GM12865 (cell line): Measurements from ENCODE around the gene ATP10B.

ENCODE experiments used
- DNase-seq: peaks from one replicate; pipeline ENCODE4 v3.0.0; 2010; ENCODE audit warnings: low read depth
- H3K4me3 ChIP-seq: 2 replicates; pipeline ENCODE4 v1.5.1; 2011; ENCODE audit warnings: mild to moderate bottlenecking, low read depth, low read length, control low read depth
- TF ChIP-seq, protein P1 (sequence below): IDR thresholded peaks from 2 replicates; pipeline ENCODE4 v1.5.1; 2011; ENCODE audit warnings: low read length, control low read depth, low read depth, inconsistent platforms; ENCODE audit not compliant: insufficient read depth; ENCODE audit errors: missing control alignments

Gene ATP10B

GRCh38 chr5:160793530-160793899, 58.5 kb downstream of the ATP10B start:
- H3K4me3 ChIP-seq: no peak overlapping the region
- DNase-seq: no peak
- TF ChIP-seq, protein P1, sequence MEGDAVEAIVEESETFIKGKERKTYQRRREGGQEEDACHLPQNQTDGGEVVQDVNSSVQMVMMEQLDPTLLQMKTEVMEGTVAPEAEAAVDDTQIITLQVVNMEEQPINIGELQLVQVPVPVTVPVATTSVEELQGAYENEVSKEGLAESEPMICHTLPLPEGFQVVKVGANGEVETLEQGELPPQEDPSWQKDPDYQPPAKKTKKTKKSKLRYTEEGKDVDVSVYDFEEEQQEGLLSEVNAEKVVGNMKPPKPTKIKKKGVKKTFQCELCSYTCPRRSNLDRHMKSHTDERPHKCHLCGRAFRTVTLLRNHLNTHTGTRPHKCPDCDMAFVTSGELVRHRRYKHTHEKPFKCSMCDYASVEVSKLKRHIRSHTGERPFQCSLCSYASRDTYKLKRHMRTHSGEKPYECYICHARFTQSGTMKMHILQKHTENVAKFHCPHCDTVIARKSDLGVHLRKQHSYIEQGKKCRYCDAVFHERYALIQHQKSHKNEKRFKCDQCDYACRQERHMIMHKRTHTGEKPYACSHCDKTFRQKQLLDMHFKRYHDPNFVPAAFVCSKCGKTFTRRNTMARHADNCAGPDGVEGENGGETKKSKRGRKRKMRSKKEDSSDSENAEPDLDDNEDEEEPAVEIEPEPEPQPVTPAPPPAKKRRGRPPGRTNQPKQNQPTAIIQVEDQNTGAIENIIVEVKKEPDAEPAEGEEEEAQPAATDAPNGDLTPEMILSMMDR: no peak

- TF ChIP-seq, protein P1: no peak
- H3K4me3 ChIP-seq: no peak overlapping the region
- DNase-seq: no peak
Measured at GRCh38 chr5:160792732-160793529, 59.1 kb downstream of the ATP10B start.

GRCh38 chr5:160792281-160792680, 59.7 kb downstream of the ATP10B start:
- TF ChIP-seq, protein P1: no peak
- DNase-seq: no peak
- H3K4me3 ChIP-seq: no peak overlapping the region

DNA sequence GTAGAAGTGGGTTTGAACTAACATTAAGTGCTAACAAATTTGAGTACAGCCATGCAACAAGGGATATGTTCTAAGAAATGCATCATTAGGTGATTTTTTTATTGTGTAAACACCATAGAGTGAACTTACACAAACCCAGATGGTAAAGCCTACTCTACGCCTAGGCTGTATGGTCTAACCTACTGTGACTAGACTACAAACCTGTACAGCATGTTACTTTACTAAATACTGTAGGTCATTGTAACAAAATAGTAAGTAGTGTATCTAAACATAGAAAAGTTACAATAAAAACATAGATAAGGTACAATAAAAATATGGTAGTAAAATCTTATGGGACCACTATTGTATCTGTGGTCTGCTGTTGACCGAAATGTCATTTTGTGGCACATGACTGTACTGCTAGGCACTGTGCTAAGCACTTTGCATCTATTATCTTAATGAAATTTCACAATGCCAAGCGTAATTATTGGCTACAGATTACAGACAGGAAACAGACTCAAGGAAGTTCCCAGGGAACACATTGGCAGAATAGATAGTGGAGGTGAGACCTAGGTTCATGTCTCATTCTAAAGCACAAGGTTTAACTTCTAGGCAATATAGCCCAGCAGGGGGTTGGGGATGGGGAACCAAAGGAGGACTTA, 62.7 kb downstream of the ATP10B start:
- H3K4me3 ChIP-seq: no peak overlapping the region
- no peak for DNase-seq
- TF ChIP-seq, protein P1: no peak

DNA sequence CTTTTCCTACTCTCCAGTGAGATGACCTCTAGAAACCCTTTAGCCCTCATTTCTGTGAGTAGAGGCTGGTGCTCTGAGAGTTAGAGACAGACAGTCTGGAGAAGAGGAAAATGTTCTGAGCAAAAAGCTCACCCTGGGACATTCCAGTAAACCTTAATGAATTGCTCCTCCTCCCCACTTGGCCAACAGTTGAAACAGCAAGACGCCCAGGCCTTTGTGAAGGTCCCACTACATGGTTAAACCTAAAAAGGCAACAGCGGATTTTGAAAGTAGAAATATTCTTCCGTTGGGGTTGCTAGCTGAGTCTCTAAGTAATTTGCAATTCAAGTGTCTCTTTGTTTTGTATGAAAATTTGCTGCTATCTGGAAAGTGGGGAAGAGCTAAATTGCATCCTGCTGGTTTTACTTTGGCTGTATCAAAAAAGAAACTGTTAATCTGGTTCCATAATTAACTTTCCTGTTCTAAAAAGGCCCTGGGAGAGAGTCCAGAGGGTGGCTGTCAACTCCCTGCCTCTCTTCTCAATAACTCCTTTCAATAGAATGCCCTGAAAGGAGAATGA, 63.8 kb downstream of the ATP10B start:
- DNase-seq: no peak
- TF ChIP-seq, protein P1: no peak
- H3K4me3 ChIP-seq: no peak overlapping the region

DNA sequence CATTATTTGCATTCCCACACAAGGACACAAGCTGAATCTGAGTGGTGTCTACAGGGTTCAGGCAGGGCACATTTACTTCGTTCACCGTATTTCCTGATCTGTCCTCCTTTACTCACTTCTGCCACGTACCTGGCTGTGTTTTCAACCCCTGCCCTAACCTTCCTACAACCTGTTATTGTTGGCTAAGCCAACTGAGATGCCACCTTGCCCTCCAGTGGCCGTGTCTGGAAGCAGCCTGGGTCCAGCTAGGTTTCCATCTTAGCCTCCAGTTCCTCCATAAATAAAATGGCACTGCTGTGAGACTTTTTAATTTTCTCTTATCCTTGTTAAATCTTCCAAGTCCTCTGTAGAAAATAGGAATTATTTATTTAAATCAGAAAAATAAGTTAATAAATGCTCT, 64.8 kb downstream of the ATP10B start:
- peak; percentile 53 for DNase-seq
- TF ChIP-seq, protein P1: peak; percentile 47

More for the DNA sequence above, 64.8 kb downstream of the ATP10B start:
- H3K4me3 ChIP-seq: no peak overlapping the region
